SK-N-SH treated with all-trans-retinoic acid at 6 μM for 48 hours (cell line): ENCODE measurements around the gene ADAMTS17.

Experiments
- ATAC-seq: fragments of 200-7000 bp; cut with Tn5 transposase; 3 replicates; pipeline ENCODE4 v1.9.1; 2020; ENCODE audit warnings: mild to moderate bottlenecking, moderate library complexity
- ARNTL ChIP-seq: fragments of 450-650 bp; formaldehyde crosslinking; IDR thresholded peaks from 2 replicates; pipeline ENCODE4 v1.5.0; 2020; ENCODE audit warnings: low read depth, mild to moderate bottlenecking, moderate library complexity, borderline replicate concordance
- BACH2 ChIP-seq: fragments of 250-450 bp; sonication (Bioruptor Pico); IDR thresholded peaks from 2 replicates; pipeline ENCODE4 v1.9.0; 2021; ENCODE audit warnings: mild to moderate bottlenecking, borderline replicate concordance
- CSDC2 ChIP-seq: fragments of 250-450 bp; sonication (Bioruptor Pico); IDR thresholded peaks from 2 replicates; pipeline ENCODE4 v1.5.0; 2020; ENCODE audit warnings: mild to moderate bottlenecking, moderate library complexity
- ESRRG ChIP-seq: fragments of 250-450 bp; sonication (Bioruptor Pico); IDR thresholded peaks from 2 replicates; pipeline ENCODE4 v1.6.1; 2021; ENCODE audit warnings: mild to moderate bottlenecking
- GLIS3 ChIP-seq: fragments of 250-450 bp; sonication (Bioruptor Pico); IDR thresholded peaks from 2 replicates; pipeline ENCODE4 v1.5.0; 2020; ENCODE audit warnings: mild to moderate bottlenecking, moderate library complexity
- ISL1 ChIP-seq: fragments of 250-450 bp; sonication (Bioruptor Pico); IDR thresholded peaks from 2 replicates; pipeline ENCODE4 v2.1.2; 2022; ENCODE audit warnings: mild to moderate bottlenecking, moderate library complexity
- OSR1 ChIP-seq: fragments of 250-450 bp; sonication (Bioruptor Pico); IDR thresholded peaks from 2 replicates; pipeline ENCODE4 v1.8.0; 2022; ENCODE audit warnings: moderate library complexity, mild to moderate bottlenecking, inconsistent platforms
- PPARA ChIP-seq: fragments of 250-450 bp; sonication (Bioruptor Pico); IDR thresholded peaks from 2 replicates; pipeline ENCODE4 v1.5.0; 2020; ENCODE audit warnings: mild to moderate bottlenecking, borderline replicate concordance
- RARB ChIP-seq: fragments of 250-450 bp; sonication (Bioruptor Pico); IDR thresholded peaks from 2 replicates; pipeline ENCODE4 v1.8.0; 2021; ENCODE audit warnings: mild to moderate bottlenecking, moderate library complexity
- TCF4 ChIP-seq: fragments of 250-450 bp; sonication (Bioruptor Pico); IDR thresholded peaks from 2 replicates; pipeline ENCODE4 v1.8.0; 2021; ENCODE audit warnings: mild to moderate bottlenecking, moderate library complexity, borderline replicate concordance
- TOX ChIP-seq: fragments of 250-450 bp; sonication (Bioruptor Pico); IDR thresholded peaks from 2 replicates; pipeline ENCODE4 v1.8.0; 2021; ENCODE audit warnings: mild to moderate bottlenecking, moderate library complexity, borderline replicate concordance
- ZC3H10 ChIP-seq: fragments of 250-450 bp; sonication (Bioruptor Pico); IDR thresholded peaks from 2 replicates; pipeline ENCODE4 v1.5.1; 2021; ENCODE audit warnings: mild to moderate bottlenecking, moderate library complexity
- ZFP3 ChIP-seq: fragments of 250-450 bp; sonication (Bioruptor Pico); IDR thresholded peaks from 2 replicates; pipeline ENCODE4 v1.5.0; 2020; ENCODE audit warnings: mild to moderate bottlenecking, moderate library complexity
- ZFP30 ChIP-seq: fragments of 450-650 bp; formaldehyde crosslinking; IDR thresholded peaks from 2 replicates; pipeline ENCODE4 v1.5.0; 2022; ENCODE audit warnings: mild to moderate bottlenecking, moderate library complexity
- ZNF565 ChIP-seq: fragments of 450-650 bp; formaldehyde crosslinking; conservative IDR thresholded peaks from 2 replicates; pipeline ENCODE4 v1.5.0; 2020; ENCODE audit warnings: low read depth, mild to moderate bottlenecking, moderate library complexity
- ZNF70 ChIP-seq: fragments of 450-650 bp; formaldehyde crosslinking; IDR thresholded peaks from 2 replicates; pipeline ENCODE4 v1.5.0; 2020; ENCODE audit warnings: mild to moderate bottlenecking, moderate library complexity
- ZNF8 ChIP-seq: fragments of 450-650 bp; formaldehyde crosslinking; IDR thresholded peaks from 2 replicates; pipeline ENCODE4 v1.5.0; 2020; ENCODE audit warnings: mild to moderate bottlenecking, moderate library complexity
- TF ChIP-seq, protein P1 (sequence below): fragments of 250-450 bp; sonication (Bioruptor Pico); IDR thresholded peaks from 2 replicates; pipeline ENCODE4 v1.5.1; 2021; ENCODE audit warnings: mild to moderate bottlenecking, moderate library complexity
- TF ChIP-seq, protein P2 (sequence below): fragments of 250-450 bp; sonication (Bioruptor Pico); IDR thresholded peaks from 2 replicates; pipeline ENCODE4 v1.8.0; 2021; ENCODE audit warnings: low read depth, mild to moderate bottlenecking, moderate library complexity, borderline replicate concordance
- TF ChIP-seq, protein P3 (sequence below): fragments of 250-450 bp; sonication (Bioruptor Pico); IDR thresholded peaks from 2 replicates; pipeline ENCODE4 v1.5.1; 2020; ENCODE audit warnings: low read depth, mild to moderate bottlenecking, moderate library complexity
- TF ChIP-seq, protein P4 (sequence below): fragments of 250-450 bp; sonication (Bioruptor Pico); IDR thresholded peaks from 2 replicates; pipeline ENCODE4 v1.8.0; 2020; ENCODE audit warnings: mild to moderate bottlenecking, moderate library complexity, borderline replicate concordance

ADAMTS17 gene

DNA sequence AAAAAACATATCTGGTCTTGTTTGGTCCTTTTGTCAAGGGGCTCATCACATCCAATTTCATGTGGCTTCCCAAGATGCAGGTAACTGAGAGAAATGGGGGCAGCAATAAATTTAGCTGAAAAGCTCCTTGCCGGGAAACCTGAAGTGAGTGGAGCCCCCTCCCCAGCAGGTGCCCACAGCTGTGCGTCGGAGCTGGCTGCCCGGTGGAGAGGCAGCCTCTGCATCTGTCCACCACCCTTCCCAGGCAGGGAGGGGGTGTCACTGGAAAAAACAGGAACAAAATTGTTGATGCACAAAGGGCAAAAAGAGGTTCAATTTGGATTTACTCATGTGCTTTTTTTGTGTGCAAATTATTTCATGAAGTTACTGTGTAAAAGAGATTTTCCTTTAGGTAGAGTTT is 359.1 kb downstream of the ADAMTS17 start:
- TF ChIP-seq, protein P1, sequence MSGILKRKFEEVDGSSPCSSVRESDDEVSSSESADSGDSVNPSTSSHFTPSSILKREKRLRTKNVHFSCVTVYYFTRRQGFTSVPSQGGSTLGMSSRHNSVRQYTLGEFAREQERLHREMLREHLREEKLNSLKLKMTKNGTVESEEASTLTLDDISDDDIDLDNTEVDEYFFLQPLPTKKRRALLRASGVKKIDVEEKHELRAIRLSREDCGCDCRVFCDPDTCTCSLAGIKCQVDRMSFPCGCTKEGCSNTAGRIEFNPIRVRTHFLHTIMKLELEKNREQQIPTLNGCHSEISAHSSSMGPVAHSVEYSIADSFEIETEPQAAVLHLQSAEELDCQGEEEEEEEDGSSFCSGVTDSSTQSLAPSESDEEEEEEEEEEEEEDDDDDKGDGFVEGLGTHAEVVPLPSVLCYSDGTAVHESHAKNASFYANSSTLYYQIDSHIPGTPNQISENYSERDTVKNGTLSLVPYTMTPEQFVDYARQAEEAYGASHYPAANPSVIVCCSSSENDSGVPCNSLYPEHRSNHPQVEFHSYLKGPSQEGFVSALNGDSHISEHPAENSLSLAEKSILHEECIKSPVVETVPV (CRISPR knock-in tag) = no peak
- TF ChIP-seq ZC3H10 (CRISPR knock-in tag) (no peak), BACH2 (CRISPR knock-in tag) (no peak), TOX (no peak), RARB (CRISPR knock-in tag) (no peak)
- TF ChIP-seq, all 23 proteins: peak for 0
- ATAC-seq = no peak

DNA sequence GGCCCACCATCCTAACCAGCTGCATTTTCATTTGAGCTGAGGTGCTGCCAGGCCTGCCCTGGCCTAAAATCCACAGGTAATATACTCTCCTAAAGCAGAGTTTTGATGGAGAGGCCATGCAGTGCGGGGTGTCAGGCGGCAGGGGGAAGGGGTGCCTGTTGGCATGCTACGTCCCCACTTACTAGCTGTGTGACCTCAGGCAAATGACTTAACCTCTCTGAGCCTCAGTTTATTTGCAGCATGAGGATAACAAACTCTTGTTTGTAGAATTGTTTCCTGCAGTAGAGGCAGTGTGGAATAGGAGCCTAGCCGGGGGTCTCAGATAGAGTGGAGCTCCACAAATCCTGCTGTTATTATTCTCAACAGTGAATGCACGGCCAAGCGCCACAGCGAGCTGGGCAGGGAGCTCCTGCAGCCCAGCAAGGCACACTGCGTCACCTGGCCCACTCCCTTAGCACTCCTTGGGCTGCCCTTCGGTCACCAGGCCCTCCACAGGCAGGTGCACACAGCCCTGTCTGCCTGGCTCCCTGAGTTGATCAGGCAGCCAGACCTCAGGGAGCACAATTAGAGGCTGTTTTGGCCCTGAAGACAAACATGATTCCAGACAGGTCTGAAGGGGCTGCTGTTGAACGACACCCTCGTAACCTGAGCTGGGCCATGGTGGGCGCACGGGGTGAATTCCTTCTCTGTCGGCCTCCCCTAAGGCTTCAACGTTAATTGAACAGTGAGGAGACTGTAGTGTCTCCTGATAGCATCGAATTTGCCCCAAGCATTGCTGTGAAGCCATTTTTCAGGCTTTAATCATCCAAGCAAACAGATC is 359.7 kb downstream of the ADAMTS17 start:
- ATAC-seq = no peak
- TF ChIP-seq ARNTL (CRISPR knock-in tag) (no peak), ZNF565 (CRISPR knock-in tag) (no peak), ZNF8 (CRISPR knock-in tag) (no peak), ZFP30 (no peak), PPARA (no peak), ZNF70 (CRISPR knock-in tag) (no peak), ESRRG (CRISPR knock-in tag) (no peak), GLIS3 (no peak), ISL1 (CRISPR knock-in tag) (no peak)
- TF ChIP-seq, protein P2, sequence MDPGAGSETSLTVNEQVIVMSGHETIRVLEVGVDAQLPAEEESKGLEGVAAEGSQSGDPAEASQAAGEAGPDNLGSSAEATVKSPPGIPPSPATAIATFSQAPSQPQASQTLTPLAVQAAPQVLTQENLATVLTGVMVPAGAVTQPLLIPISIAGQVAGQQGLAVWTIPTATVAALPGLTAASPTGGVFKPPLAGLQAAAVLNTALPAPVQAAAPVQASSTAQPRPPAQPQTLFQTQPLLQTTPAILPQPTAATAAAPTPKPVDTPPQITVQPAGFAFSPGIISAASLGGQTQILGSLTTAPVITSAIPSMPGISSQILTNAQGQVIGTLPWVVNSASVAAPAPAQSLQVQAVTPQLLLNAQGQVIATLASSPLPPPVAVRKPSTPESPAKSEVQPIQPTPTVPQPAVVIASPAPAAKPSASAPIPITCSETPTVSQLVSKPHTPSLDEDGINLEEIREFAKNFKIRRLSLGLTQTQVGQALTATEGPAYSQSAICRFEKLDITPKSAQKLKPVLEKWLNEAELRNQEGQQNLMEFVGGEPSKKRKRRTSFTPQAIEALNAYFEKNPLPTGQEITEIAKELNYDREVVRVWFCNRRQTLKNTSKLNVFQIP (CRISPR knock-in tag) = no peak
- TF ChIP-seq, protein P3, sequence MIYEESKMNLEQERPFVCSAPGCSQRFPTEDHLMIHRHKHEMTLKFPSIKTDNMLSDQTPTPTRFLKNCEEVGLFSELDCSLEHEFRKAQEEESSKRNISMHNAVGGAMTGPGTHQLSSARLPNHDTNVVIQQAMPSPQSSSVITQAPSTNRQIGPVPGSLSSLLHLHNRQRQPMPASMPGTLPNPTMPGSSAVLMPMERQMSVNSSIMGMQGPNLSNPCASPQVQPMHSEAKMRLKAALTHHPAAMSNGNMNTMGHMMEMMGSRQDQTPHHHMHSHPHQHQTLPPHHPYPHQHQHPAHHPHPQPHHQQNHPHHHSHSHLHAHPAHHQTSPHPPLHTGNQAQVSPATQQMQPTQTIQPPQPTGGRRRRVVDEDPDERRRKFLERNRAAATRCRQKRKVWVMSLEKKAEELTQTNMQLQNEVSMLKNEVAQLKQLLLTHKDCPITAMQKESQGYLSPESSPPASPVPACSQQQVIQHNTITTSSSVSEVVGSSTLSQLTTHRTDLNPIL (CRISPR knock-in tag) = no peak
- TF ChIP-seq, protein P4, sequence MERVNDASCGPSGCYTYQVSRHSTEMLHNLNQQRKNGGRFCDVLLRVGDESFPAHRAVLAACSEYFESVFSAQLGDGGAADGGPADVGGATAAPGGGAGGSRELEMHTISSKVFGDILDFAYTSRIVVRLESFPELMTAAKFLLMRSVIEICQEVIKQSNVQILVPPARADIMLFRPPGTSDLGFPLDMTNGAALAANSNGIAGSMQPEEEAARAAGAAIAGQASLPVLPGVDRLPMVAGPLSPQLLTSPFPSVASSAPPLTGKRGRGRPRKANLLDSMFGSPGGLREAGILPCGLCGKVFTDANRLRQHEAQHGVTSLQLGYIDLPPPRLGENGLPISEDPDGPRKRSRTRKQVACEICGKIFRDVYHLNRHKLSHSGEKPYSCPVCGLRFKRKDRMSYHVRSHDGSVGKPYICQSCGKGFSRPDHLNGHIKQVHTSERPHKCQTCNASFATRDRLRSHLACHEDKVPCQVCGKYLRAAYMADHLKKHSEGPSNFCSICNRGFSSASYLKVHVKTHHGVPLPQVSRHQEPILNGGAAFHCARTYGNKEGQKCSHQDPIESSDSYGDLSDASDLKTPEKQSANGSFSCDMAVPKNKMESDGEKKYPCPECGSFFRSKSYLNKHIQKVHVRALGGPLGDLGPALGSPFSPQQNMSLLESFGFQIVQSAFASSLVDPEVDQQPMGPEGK (CRISPR knock-in tag) = no peak
- TF ChIP-seq, protein P1 (CRISPR knock-in tag) = no peak

DNA sequence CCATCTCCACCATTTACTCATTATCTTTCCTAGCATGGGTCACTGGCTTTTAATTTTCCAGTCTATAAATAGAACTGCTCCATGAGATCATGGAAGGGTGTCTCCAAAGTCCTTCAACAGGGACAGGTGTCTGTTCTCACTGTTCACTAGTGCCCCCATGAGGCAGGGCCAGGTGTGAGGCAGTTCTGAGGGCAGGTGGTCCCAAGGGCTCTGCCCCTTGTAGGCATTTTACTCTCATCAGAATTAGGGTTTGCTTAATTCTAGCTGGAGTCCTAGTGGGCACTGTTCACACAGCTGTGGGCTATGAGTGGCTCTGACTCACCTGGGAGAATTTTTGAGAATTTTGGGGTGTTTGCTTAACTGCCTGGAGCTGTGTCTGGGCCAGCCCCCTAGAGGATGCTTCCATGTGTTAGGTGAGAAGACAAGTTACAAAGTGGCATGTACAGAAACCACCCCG is 360.6 kb downstream of the ADAMTS17 start:
- no peak for TF ChIP-seq ZFP30
- no peak for TF ChIP-seq RARB (CRISPR knock-in tag)
- TF ChIP-seq ZFP3 (CRISPR knock-in tag) = no peak
- TF ChIP-seq OSR1 (CRISPR knock-in tag) = no peak
- TF ChIP-seq, protein P3 (CRISPR knock-in tag) = no peak
- TF ChIP-seq ARNTL (CRISPR knock-in tag) = no peak
- TF ChIP-seq TCF4 (CRISPR knock-in tag) = no peak
- no peak for TF ChIP-seq ZNF565 (CRISPR knock-in tag)
- TF ChIP-seq BACH2 (CRISPR knock-in tag) = no peak
- no peak for TF ChIP-seq GLIS3
- no peak for TF ChIP-seq ZNF70 (CRISPR knock-in tag)
- no peak for TF ChIP-seq PPARA
- TF ChIP-seq, protein P2 (CRISPR knock-in tag) = no peak
- no peak for TF ChIP-seq ZC3H10 (CRISPR knock-in tag)
- no peak for TF ChIP-seq CSDC2 (CRISPR knock-in tag)
- TF ChIP-seq, protein P1 (CRISPR knock-in tag) = no peak
- no peak for TF ChIP-seq ESRRG (CRISPR knock-in tag)
- no peak for ATAC-seq
